C1 segment of cervical spinal cord (tissue), 14 donors: ENCODE data around the gene HCN3.

Source experiments
- DNase-seq, 14 donors: peaks; one replicate each; lab custom pipeline; 2025; lab: John Stamatoyannopoulos, UW

HCN3 gene

DNA sequence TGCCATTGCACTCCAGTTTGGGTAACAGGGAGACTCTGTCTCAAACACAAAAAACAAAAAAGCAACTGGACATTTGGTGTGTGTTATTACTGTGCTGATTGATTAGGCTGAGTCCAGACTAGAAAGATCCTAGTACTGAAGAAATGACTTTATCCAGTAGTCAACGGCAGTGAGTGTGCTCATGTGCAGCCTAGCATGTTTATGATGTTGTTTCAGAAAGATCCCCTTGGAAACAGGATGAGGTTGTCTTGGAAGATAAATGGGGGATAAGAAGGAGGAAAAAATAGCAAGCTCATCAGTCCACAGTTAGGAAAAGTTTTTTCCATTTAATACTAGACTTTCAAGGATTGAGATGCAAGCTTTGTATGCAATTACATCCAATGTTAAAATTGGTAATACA lies 57.7 kb downstream of the HCN3 start:
- no peak for DNase-seq
